Liver (tissue), 9 donors: ENCODE data around the gene TP73. TPM values are rescaled to one million over a fixed set of nuclear protein-coding genes. Genes with fewer than 3 reads are reported as not detected.

Experiments used
- DNase-seq: peaks from one replicate; pipeline ENCODE4 v3.0.0-alpha.2; 2017; ENCODE audit warnings: low spot score
- H3K27ac ChIP-seq, 2 donors: one replicate each; pipeline ENCODE4 v1.7.0; 2013; ENCODE audit warnings: inconsistent platforms in 2 of 2, low read length in 2 of 2, control low read depth in 1 of 2, low read depth in 1 of 2, mild to moderate bottlenecking in 1 of 2
- H3K27me3 ChIP-seq, 4 donors: one replicate each; pipeline versions ENCODE4 v1.6.1 to v1.7.0; 2013; ENCODE audit warnings: low read length in 3 of 4, inconsistent platforms in 1 of 4, mild to moderate bottlenecking in 1 of 4, moderate library complexity in 1 of 4; ENCODE audit not compliant: control insufficient read depth in 4 of 4, insufficient read depth in 4 of 4
- H3K36me3 ChIP-seq, 4 donors: one replicate each; pipeline versions ENCODE4 v1.6.1 to v1.7.0; 2013; ENCODE audit warnings: low read length in 3 of 4, mild to moderate bottlenecking in 3 of 4, low read depth in 1 of 4, moderate library complexity in 1 of 4; ENCODE audit not compliant: control insufficient read depth in 4 of 4, insufficient read depth in 3 of 4
- H3K4me1 ChIP-seq, 4 donors: one replicate each; pipeline versions ENCODE4 v1.6.1 to v1.7.0; 2013; ENCODE audit warnings: low read length in 3 of 4, mild to moderate bottlenecking in 3 of 4, moderate library complexity in 1 of 4; ENCODE audit not compliant: control insufficient read depth in 4 of 4, insufficient read depth in 4 of 4
- H3K4me3 ChIP-seq, 3 donors: one replicate each; pipeline versions ENCODE4 v1.6.1 to v1.7.0; 2013; ENCODE audit warnings: low read length in 3 of 3, control low read depth in 1 of 3, low read depth in 1 of 3, mild to moderate bottlenecking in 1 of 3
- H3K9ac ChIP-seq, 2 donors: one replicate each; pipeline ENCODE4 v1.7.0; 2013; ENCODE audit warnings: low read length in 2 of 2, mild to moderate bottlenecking in 2 of 2, moderate library complexity in 2 of 2, control low read depth in 1 of 2, low read depth in 1 of 2
- H3K9me3 ChIP-seq, 4 donors: one replicate each; pipeline versions ENCODE4 v1.6.1 to v1.7.0; 2013; ENCODE audit warnings: low read length in 3 of 4; ENCODE audit not compliant: control insufficient read depth in 4 of 4
- CTCF ChIP-seq: fragments of 150-350 bp; IDR thresholded peaks from 2 replicates; pipeline ENCODE4 v1.5.1; 2017; ENCODE audit warnings: improper control_type of control experiment, low read depth, low read length; ENCODE audit not compliant: missing input control
- FOXA1 ChIP-seq: IDR thresholded peaks from 2 replicates; pipeline ENCODE4 v1.6.1; 2016; ENCODE audit warnings: antibody characterized with exemption
- FOXA2 ChIP-seq: IDR thresholded peaks from 2 replicates; pipeline ENCODE4 v1.6.1; 2016; ENCODE audit warnings: antibody characterized with exemption
- GABPA ChIP-seq, 2 donors: IDR thresholded peaks in 1 of 2; conservative IDR thresholded peaks in 1 of 2; 2 replicates each; pipeline ENCODE4 v1.6.1; 2016; ENCODE audit warnings: antibody characterized with exemption in 2 of 2, mild to moderate bottlenecking in 1 of 2, moderate library complexity in 1 of 2
- HNF4A ChIP-seq, 2 donors: conservative IDR thresholded peaks; 2 replicates each; pipeline ENCODE4 v1.6.1; 2016; ENCODE audit warnings: antibody characterized with exemption in 2 of 2, mild to moderate bottlenecking in 2 of 2
- HNF4G ChIP-seq: IDR thresholded peaks from 2 replicates; pipeline ENCODE4 v1.6.1; 2016; ENCODE audit warnings: antibody characterized with exemption
- JUND ChIP-seq, 2 donors: IDR thresholded peaks; 2 replicates each; pipeline ENCODE4 v1.6.1; 2016; ENCODE audit warnings: antibody characterized with exemption in 2 of 2
- NR2F2 ChIP-seq: IDR thresholded peaks from 2 replicates; pipeline ENCODE4 v1.6.1; 2016; ENCODE audit warnings: antibody characterized with exemption
- RAD21 ChIP-seq, 2 donors: IDR thresholded peaks; 2 replicates each; pipeline ENCODE4 v1.6.1; 2016; ENCODE audit warnings: antibody characterized with exemption in 2 of 2, mild to moderate bottlenecking in 2 of 2
- REST ChIP-seq: IDR thresholded peaks from 2 replicates; pipeline ENCODE4 v1.6.1; 2016; ENCODE audit warnings: antibody characterized with exemption, mild to moderate bottlenecking
- RXRA ChIP-seq, 2 donors: IDR thresholded peaks; 2 replicates each; pipeline ENCODE4 v1.6.1; 2017 to 2018; ENCODE audit warnings: antibody characterized with exemption in 2 of 2, mild to moderate bottlenecking in 1 of 2
- SP1 ChIP-seq: IDR thresholded peaks from 2 replicates; pipeline ENCODE4 v1.6.1; 2018; ENCODE audit warnings: antibody characterized with exemption, mild to moderate bottlenecking
- TAF1 ChIP-seq: conservative IDR thresholded peaks from 2 replicates; pipeline ENCODE4 v1.6.1; 2016; ENCODE audit warnings: antibody characterized with exemption, mild to moderate bottlenecking
- YY1 ChIP-seq: IDR thresholded peaks from 2 replicates; pipeline ENCODE4 v1.6.1; 2016; ENCODE audit warnings: antibody characterized with exemption, mild to moderate bottlenecking
- ZBTB33 ChIP-seq: IDR thresholded peaks from 2 replicates; pipeline ENCODE4 v1.6.1; 2016; ENCODE audit warnings: antibody characterized with exemption
- WGBS: extraction: QIAGEN DNeasy Blood & Tissue Kit; methylation state at CpG from one replicate; pipeline ENCODE4 v1.1.7; 2013; 5-methylcytosine and 5-hydroxymethylcytosine counted together
- polyA plus RNA-seq, 2 donors: library from polyadenylated mRNA; stranded (reverse) in 1 of 2; unstranded in 1 of 2; fragments of 200-250 nt in 1 of 2; fragments of >200 nt in 1 of 2; fragmentation: Nextera tagmentation in 1 of 2; extraction: Ambion mirVana in 1 of 2; gene quantifications; one replicate each; pipeline versions ENCODE4 v1.2.1 to v1.2.3, GENCODE V29; 2013 to 2015
- total RNA-seq, 2 donors: library from RNA; depleted of rRNA; stranded (reverse); fragments of >200 nt; gene quantifications; one replicate each; pipeline ENCODE4 v1.2.3, GENCODE V29; 2014
- TF ChIP-seq, protein P1 (sequence below): IDR thresholded peaks from 2 replicates; pipeline ENCODE4 v1.6.1; 2016; ENCODE audit warnings: antibody characterized with exemption
- TF ChIP-seq, protein P2 (sequence below): IDR thresholded peaks from 2 replicates; pipeline ENCODE4 v1.6.1; 2016; ENCODE audit warnings: antibody characterized with exemption
- donor health status: healthy.
- donor health status: healthy.
- donor health status: healthy.
- donor health status: healthy.
- donor health status: healthy.

Gene TP73
- total and polyA plus RNA-seq, 4 donors = 0.08 to 0.29 (median 0.18) TPM

DNA sequence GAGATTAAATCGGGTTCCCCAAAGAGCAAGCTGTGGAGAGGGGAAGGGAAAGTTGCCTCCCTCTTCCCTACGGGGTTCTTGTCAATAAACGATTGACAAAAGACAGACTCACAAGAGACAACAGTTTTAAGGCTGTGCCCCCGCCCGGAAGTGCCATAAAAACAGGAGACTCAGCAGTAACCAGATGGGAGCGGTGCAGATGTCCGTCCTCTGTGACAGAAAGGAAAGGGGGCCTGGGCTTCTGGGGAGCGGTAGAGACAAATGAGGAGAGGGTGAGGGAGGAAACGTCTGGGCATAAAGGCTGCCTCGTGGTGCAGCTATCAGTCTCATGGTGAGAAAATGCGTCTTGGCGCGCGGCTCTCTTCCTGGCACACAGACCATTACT is 5.9 kb downstream of the TP73 start (continued):
- TF ChIP-seq ZBTB33 (no peak), YY1 (no peak), HNF4A (conservative IDR thresholded peaks at IDR 0.05) (no peak), REST (no peak)

- Histone ChIP-seq H3K9me3 (no peaks in the 10 kb centered on the region), H3K4me1 (no peaks in the 10 kb centered on the region), H3K4me3 (no peak overlapping the region), H3K36me3 (no peaks in the 10 kb centered on the region), H3K27me3 (peaks cover 0 to 2% (median 0%) of the 10 kb centered on the region in 4 donors), H3K9ac (no peak overlapping the region), H3K27ac (no peak overlapping the region)
- 81% methylated on average over 15 of the region's 15 CpGs for WGBS
- no peak for DNase-seq
- no peak for TF ChIP-seq YY1
- no peak for TF ChIP-seq RAD21 (IDR thresholded peaks at IDR 0.05)
- no peak for TF ChIP-seq TAF1
- no peak for TF ChIP-seq FOXA2
- TF ChIP-seq JUND (IDR thresholded peaks at IDR 0.05) = no peak
- no peak for TF ChIP-seq RXRA (IDR thresholded peaks at IDR 0.05)
- TF ChIP-seq NR2F2 = no peak
- no peak for TF ChIP-seq SP1
- no peak for TF ChIP-seq HNF4G
- TF ChIP-seq, protein P1, sequence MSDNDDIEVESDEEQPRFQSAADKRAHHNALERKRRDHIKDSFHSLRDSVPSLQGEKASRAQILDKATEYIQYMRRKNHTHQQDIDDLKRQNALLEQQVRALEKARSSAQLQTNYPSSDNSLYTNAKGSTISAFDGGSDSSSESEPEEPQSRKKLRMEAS = no peak
- TF ChIP-seq, protein P2, sequence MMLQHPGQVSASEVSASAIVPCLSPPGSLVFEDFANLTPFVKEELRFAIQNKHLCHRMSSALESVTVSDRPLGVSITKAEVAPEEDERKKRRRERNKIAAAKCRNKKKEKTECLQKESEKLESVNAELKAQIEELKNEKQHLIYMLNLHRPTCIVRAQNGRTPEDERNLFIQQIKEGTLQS = no peak
- TF ChIP-seq GABPA (IDR thresholded peaks at IDR 0.05 in 1 of 2, conservative IDR thresholded peaks at IDR 0.05 in 1 of 2) = no peak
- TF ChIP-seq CTCF = no peak
- TF ChIP-seq FOXA1 = no peak
- TF ChIP-seq REST = no peak
- TF ChIP-seq HNF4A (conservative IDR thresholded peaks at IDR 0.05) = no peak
- TF ChIP-seq ZBTB33 = no peak
Measured at GRCh38 chr1:3659093-3659492, 6.8 kb downstream of the TP73 start.
